Activated CD4-positive, alpha-beta T cell treated with anti-CD3 and anti-CD28 coated beads, Interleukin-2, amount 50 U/mL, for 1 hour (primary cell): ENCODE measurements around the gene TSSK6.
A peak's percentile ranks its signal among the peaks of the same experiment; 100 is the strongest.

ENCODE experiments used
- DNase-seq: peaks from one replicate; pipeline ENCODE4 v3.0.0-alpha.2; 2020

TSSK6 gene

GRCh38 chr19:19544257-19544953, 29.1 kb upstream of the TSSK6 start:
- no peak for DNase-seq

GRCh38 chr19:19543640-19544039, 28.3 kb upstream of the TSSK6 start:
- no peak for DNase-seq

DNA sequence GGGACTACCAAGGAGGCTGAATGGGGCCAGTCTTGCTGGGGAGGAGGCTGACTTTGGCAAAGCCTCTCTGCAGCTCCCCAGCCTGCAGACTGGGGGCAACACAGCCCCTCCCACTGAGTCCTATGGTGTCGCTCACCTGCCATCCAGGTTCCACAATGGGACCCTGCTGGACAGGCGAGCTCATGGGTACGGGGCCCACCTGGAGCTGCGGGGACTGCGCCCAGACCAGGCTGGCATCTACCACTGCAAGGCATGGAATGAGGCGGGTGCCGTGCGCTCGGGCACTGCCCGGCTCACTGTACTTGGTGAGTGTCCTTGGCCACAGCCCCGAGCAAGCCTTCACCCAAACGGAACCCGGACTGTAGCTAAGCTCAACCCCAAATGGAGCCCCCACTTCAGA, 27.8 kb upstream of the TSSK6 start:
- DNase-seq, result no peak

- no peak for DNase-seq
These were observed 27.2 kb upstream of the TSSK6 start for GRCh38 chr19:19542507-19542906.

DNA sequence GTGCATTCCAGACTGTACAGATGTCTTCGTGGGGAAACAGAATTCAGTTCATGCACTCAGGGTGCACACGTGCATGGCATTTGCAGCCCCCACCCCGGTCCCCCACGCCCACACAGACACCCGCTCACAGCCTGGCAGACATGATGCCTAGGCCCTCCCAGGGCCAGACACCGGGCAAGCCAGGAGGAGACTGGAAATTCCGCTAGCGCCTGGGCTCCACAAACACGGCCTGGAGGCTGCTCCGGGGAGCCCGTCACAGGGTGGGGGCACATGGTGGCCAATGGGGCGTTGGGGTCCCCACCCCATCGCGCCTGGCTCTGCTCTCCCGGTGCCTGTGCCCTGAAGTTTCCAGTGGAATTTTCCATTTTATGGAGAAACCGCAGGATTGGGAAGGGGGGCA, 26.3 kb upstream of the TSSK6 start:
- DNase-seq, result no peak

DNA sequence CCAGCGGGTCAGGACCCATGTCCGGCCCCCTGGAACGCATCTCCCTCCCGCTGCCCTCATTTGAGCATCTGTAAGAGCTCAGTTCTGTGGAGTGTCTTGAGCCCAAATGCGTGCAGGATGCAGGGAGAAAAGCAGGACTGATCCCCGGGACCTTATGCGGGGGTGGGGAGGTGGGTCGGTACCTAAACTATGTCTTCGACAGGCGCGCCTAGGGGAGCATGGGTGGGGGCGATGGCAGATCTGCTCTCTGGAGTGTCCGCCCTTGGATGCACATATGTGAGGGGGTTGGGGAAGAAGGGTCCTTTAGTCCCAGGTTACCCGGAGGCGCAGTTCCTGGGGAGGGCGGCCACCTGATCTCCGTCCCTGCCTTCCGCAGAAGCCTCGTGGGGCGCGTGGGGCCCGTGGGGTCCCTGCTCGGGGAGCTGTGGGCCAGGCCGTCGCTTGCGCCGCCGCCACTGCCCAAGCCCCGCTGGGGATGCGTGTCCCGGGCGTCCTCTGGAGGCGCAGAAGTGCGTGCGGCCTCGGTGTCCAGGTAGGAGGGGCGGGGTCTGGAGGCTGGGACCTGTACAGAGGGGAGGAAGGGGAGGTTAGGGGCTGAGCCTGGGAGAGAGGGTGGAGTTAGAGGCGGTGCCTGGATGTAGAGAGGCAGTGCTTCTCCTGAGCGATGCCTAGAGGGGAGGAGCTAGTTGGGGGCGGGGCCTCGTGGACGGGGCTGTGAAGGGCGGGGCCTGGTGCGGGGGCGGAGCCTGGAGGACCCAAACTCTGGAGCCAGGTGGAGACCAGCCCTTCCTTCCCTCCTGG, 25.6 kb upstream of the TSSK6 start:
- DNase-seq, result peak; percentile 78

DNA sequence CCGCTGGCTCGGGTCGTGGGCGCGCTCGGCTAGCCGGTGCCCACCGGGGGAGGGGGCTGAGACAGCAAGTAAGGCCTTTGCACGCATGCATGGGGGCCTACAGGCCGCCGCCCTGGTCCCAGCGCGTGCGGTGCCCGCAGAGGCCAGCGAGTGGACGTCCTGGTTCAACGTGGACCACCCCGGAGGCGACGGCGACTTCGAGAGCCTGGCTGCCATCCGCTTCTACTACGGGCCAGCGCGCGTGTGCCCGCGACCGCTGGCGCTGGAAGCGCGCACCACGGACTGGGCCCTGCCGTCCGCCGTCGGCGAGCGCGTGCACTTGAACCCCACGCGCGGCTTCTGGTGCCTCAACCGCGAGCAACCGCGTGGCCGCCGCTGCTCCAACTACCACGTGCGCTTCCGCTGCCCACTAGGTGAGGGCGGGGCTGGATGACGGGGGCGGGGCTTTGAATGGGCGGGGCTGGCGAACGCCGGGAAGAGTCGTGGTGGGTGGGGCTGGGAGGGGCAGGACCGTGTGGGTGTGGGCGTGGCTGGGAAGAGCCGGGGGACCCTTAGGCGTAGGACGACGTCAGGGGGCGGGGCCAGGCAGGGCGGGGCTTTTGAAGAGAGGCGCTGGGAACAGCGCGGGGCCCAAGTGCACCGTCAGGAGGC, 24.8 kb upstream of the TSSK6 start:
- peak; percentile 60 for DNase-seq

DNA sequence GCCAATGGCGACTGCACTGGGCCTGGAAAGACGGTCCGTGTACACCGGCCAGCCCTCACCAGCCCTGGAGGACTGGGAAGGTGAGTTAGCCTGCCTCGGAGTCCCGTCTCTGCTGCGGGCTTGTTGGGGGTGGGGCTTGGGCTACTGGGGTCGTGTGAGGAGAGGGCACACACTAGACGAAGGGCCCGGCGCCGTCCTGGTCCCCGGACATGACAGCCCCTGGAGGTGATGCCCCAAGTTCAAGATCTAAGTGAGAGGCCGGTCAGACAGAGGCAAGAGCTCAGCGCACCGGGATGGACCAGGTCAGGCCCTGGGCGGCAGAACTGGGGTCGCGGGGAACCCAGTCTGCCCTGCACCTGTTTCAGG, 24.3 kb upstream of the TSSK6 start:
- no peak for DNase-seq

GRCh38 chr19:19538785-19539166, 23.4 kb upstream of the TSSK6 start:
- DNase-seq, result no peak

DNA sequence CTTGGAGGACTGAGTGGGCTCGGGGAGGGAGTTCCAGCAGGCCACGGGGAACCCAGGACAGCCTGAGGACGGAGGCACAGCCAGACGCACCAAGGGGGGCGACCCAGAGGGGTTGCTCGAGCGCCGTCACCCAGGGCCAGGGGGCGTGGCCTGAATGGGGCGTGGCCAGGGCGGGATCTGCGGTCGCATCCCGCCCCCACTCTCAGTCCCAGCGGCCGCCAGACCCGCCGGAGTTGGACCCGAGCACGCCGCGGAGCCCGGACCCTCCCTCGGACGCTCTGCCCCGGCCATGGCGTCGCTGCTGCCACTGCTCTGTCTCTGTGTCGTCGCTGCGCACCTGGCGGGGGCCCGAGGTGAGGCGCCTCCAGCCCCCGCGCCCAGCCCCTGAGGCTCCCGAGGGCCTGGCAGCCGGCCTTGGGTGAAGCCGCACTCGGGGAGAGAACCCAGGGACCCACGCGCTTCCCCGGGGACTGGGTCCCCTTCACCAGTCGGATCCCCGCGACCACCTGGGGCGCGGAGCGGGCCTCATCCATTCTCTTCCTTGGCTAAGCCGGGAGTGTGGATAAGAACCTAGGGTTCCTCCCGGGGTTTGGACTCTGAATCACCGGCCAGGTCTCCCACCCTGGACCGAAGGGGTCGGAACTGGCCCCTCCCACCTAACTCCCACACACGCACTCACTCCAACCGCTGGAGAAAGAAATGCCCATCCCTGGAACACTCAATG, 22.9 kb upstream of the TSSK6 start, which contains the start of gene CILP2:
Gene CILP2 (plus strand): TSS at position 205 of the 724 bp plus-strand sequence. CDS start 85 bp downstream, at position 290.
- peak; percentile 35 for DNase-seq

- no peak for DNase-seq
These were observed 22.0 kb upstream of the TSSK6 start for GRCh38 chr19:19537075-19538048.

DNA sequence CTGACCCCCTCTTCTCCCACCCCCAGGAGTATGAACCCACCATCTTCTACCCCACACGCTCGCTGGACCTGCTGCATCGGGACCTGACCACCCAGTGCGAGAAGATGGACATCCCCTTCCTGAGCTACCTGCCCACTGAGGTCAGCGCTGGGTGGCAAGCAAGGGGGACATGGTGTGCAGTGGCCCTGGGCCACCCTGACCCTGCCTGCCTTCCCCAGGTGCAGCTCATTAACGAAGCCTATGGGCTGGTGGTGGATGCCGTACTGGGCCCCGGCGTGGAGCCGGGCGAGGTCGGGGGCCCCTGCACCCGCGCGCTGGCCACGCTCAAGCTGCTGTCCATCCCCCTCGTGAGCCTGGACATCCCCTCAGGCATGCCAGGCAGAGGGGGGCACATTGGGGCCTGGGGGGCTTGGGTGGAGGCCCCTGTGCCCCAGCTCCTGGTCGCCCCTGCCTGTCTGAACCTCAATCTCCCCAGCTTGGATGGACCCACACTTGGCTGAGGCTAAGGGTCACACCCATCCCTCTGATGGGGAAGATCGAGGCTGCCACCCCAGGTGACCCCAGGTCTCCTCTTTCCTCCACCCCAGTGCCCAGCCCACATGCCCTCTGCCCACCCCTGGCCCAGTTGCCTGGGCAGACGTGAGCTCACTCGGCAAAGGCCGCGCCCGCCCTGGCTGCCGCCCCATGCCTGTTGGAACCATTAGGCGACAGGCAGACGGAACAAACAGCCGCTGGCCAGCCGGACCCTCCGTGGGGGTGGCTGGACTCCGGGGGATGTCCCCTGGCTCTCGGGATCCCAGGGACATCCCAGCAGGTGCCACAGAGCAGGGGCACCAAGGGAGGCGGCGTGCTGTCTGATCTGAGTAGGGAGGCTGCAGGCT, 20.2 kb upstream of the TSSK6 start:
- no peak for DNase-seq

DNA sequence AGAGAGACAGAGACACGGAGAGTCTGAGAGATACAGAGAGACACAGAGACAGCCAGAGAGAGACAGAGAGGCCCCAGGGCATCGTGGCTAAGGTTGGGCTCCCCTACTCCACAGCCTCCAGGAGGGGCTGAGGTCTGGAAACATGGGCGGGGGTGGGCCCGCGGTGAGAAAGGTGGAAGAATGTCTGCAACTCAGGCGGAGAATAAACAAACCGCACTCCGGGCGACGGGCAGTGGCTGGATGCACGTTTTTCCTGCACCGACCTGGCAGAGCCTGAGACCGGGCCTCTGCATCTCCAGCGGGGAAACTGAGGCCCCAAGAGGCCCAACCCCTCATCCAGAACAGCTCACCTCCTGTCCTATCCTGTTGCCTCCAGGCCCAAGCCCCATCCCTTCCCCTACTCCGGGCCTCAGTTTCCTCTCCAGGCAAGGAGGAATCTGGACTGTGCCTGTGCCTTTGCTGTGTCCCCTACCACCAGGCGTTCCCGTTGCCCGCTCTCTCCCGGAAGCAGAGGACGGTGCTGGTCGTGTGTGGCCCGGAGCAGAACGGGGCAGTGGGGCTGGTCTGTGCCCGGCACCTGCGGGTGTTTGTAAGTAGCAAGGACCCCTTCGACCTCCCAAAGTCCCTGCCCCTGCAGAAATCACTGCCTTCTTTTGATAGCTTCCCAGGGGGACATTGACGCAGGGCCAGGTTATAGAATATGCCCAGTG, 19.4 kb upstream of the TSSK6 start:
- DNase-seq, result no peak

DNA sequence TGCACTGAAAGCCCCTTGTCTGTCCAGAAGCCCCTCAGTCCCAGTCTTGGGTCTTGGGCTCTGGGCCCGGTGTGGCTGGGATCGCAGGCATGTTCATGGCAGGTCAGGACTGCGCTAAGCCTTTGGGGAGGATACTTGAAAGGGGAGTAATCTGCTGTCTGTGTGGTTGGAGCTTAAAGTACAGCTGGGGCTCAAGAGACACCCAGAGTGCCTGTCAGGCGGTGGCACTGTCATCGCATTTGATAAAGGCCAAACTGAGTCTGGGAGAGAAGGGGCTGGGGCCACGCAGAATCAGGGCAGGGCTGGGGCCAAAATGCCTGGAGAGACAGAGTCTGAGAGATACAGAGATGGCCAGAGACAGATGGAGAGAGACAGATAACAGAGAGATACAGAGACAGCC, 18.5 kb upstream of the TSSK6 start:
- DNase-seq, result no peak

- no peak for DNase-seq
These were observed 17.7 kb upstream of the TSSK6 start for GRCh38 chr19:19532806-19533701.

- DNase-seq, result peak; percentile 90
These were observed 16.8 kb upstream of the TSSK6 start for GRCh38 chr19:19531951-19532805.

DNA sequence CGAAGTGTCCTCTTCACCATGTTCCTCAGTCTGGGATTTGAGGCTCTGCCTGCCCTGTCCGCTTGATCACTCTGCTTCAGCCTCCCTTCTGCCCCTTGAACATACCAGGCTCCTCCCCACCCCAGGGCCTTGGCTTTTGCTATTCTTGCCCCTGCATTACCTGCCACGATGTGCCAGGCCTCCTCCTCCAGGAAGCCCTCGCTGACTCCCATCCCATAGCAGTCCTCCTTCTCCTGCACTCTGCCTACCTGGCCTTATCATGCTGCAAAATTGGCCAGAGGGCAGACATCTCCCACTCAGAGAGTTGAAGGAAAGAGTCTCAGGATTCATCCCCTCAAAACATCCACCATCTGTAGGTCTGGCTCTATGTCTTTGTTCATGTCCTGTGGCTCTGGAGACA, 15.5 kb upstream of the TSSK6 start:
- no peak for DNase-seq

DNA sequence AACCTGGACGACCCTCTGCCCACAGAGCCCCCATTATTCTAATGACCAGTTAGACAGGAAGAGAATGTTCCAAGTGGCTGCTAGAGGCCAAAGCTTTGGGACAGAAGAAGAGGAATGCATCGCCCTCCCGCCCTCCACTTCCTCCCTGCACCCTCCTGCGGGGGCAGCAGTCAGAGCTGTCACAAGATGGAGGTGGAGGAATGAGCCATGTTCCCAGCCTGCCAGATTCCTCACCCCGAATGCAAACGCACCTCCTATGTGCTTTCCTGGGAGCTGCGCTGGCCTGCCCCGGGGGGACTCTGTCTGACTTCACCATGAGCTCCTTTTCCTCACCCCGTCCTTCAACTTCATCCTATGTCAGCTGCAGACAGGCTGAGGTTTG, 15.1 kb upstream of the TSSK6 start:
- DNase-seq, result no peak
